Tibial nerve (tissue), 4 donors: ENCODE measurements around the gene NBEA. TPM values are rescaled to one million over a fixed set of nuclear protein-coding genes. Genes with fewer than 3 reads are reported as not detected.

Experiments
- DNase-seq, 2 donors: peaks; one replicate each; pipeline ENCODE4 v3.0.0-alpha.2; 2019; ENCODE audit warnings: low spot score in 2 of 2
- H3K27ac ChIP-seq, 4 donors: fragments of 200-600 bp; sonication (generic) in 3 of 4; one replicate each; pipeline ENCODE4 v1.5.1; 2017 to 2019; ENCODE audit warnings: mild to moderate bottlenecking in 1 of 4
- H3K27me3 ChIP-seq, 2 donors: fragments of 200-600 bp; sonication (generic) in 1 of 2; one replicate each; pipeline versions ENCODE4 v1.5.1 to v1.6.0; 2017 to 2019
- H3K36me3 ChIP-seq, 3 donors: fragments of 200-600 bp; sonication (generic); one replicate each; pipeline ENCODE4 v1.5.1; 2018 to 2019
- H3K4me1 ChIP-seq, 4 donors: fragments of 200-600 bp; sonication (generic) in 3 of 4; one replicate each; pipeline ENCODE4 v1.5.1; 2017 to 2019
- H3K4me3 ChIP-seq, 4 donors: fragments of 200-600 bp; sonication (generic) in 3 of 4; one replicate each; pipeline ENCODE4 v1.5.1; 2017 to 2019; ENCODE audit warnings: mild to moderate bottlenecking in 1 of 4, moderate library complexity in 1 of 4
- H3K9me3 ChIP-seq, 4 donors: fragments of 200-600 bp; sonication (generic) in 3 of 4; one replicate each; pipeline ENCODE4 v1.5.1; 2017 to 2019
- CTCF ChIP-seq, 5 experiments: fragments of 200-600 bp in 3 of 5; fragments of 450-650 bp in 2 of 5; sonication (generic) in 3 of 5; IDR thresholded peaks; one replicate each; pipeline ENCODE4 v1.5.1; 2016 to 2019; ENCODE audit warnings: antibody characterized with exemption in 5 of 5, mild to moderate bottlenecking in 3 of 5, moderate library complexity in 2 of 5
- EP300 ChIP-seq, 2 donors: sonication (generic); formaldehyde crosslinking; IDR thresholded peaks; one replicate each; pipeline ENCODE4 v1.6.1; 2017; ENCODE audit warnings: antibody characterized with exemption in 2 of 2, mild to moderate bottlenecking in 1 of 2
- POLR2A ChIP-seq, 2 donors: fragments of 450-650 bp; IDR thresholded peaks; one replicate each; pipeline ENCODE4 v1.6.1; 2017; ENCODE audit warnings: antibody characterized with exemption in 2 of 2, mild to moderate bottlenecking in 2 of 2, moderate library complexity in 2 of 2
- WGBS, 2 donors: methylation state at CpG; one replicate each; pipeline ENCODE4 v1.1.5; 2018; 5-methylcytosine and 5-hydroxymethylcytosine counted together
- total RNA-seq, 4 donors: library from RNA; depleted of rRNA; stranded (reverse); fragments of >200 nt; gene quantifications; one replicate each; pipeline ENCODE4 v1.1.0, GENCODE V29; 2016

Gene NBEA
- total RNA-seq, 4 donors from 2014 or later, result 9.0 to 11.9 (median 10.5) TPM

GRCh38 chr13:35471706-35472322 is 529.7 kb downstream of the NBEA start:
- Histone ChIP-seq H3K27ac (peak overlapping the region in 3 of 4 donors; percentile 71 to 92 (median 91)), H3K4me3 (peak overlapping the region in 3 of 4 donors; percentile 29 to 75 (median 54))
- 59 to 60% methylated on average over 28 of the region's 28 CpGs for WGBS, 2 donors

GRCh38 chr13:35472323-35472881 is 530.3 kb downstream of the NBEA start:
- Histone ChIP-seq H3K4me1 (peaks cover 0 to 17% (median 2%) of the 10 kb centered on the region in 4 donors), H3K9me3 (no peaks in the 10 kb centered on the region), H3K36me3 (no peaks in the 10 kb centered on the region), H3K4me3 (peak overlapping the region in 1 of 4 donors; percentile 75), H3K27me3 (peaks cover 0 to 10% of the 10 kb centered on the region in 2 donors), H3K27ac (peak overlapping the region in 2 of 4 donors; percentile 91 to 92)
- TF ChIP-seq EP300 (IDR thresholded peaks at IDR 0.05) (no peak), POLR2A (IDR thresholded peaks at IDR 0.05) (no peak), CTCF (IDR thresholded peaks at IDR 0.05) (no peak)
- WGBS, 2 donors, result 75% methylated on average over 7 of the region's 7 CpGs
- DNase-seq, result no peak

More at GRCh38 chr13:35471706-35472322, 529.7 kb downstream of the NBEA start:
- H3K4me1 ChIP-seq, result peaks cover 0 to 17% (median 1%) of the 10 kb centered on the region in 4 donors
- no peaks in the 10 kb centered on the region for H3K9me3 ChIP-seq
- TF ChIP-seq POLR2A (IDR thresholded peaks at IDR 0.05) (no peak), EP300 (IDR thresholded peaks at IDR 0.05) (no peak), CTCF (IDR thresholded peaks at IDR 0.05) (no peak)
- DNase-seq, result no peak
- peaks cover 0 to 4% of the 10 kb centered on the region in 2 donors for H3K27me3 ChIP-seq
- H3K36me3 ChIP-seq, result no peaks in the 10 kb centered on the region

GRCh38 chr13:35473206-35473775 is 531.2 kb downstream of the NBEA start:
- H3K36me3 ChIP-seq, result no peaks in the 10 kb centered on the region
- peak overlapping the region in 2 of 4 donors; percentile 37 to 89 for H3K27ac ChIP-seq
- TF ChIP-seq POLR2A (IDR thresholded peaks at IDR 0.05), result no peak
- no peak for TF ChIP-seq EP300 (IDR thresholded peaks at IDR 0.05)
- no peak for TF ChIP-seq CTCF (IDR thresholded peaks at IDR 0.05)
- H3K9me3 ChIP-seq, result no peaks in the 10 kb centered on the region
- peak overlapping the region in 2 of 4 donors; percentile 9 to 75 for H3K4me3 ChIP-seq
- no peak for DNase-seq
- H3K4me1 ChIP-seq, result peaks cover 0 to 17% (median 2%) of the 10 kb centered on the region in 4 donors
- peaks cover 0 to 11% of the 10 kb centered on the region in 2 donors for H3K27me3 ChIP-seq

- peak overlapping the region in 2 of 4 donors; percentile 9 to 75 for H3K4me3 ChIP-seq
- H3K27me3 ChIP-seq, result peaks cover 0 to 11% of the 10 kb centered on the region in 2 donors
- WGBS, 2 donors, result 72 to 75% methylated on average over 2 of the region's 2 CpGs
- peaks cover 0 to 17% (median 2%) of the 10 kb centered on the region in 4 donors for H3K4me1 ChIP-seq
- no peaks in the 10 kb centered on the region for H3K36me3 ChIP-seq
- peak overlapping the region in 2 of 4 donors; percentile 37 to 89 for H3K27ac ChIP-seq
- H3K9me3 ChIP-seq, result no peaks in the 10 kb centered on the region
- no peak for TF ChIP-seq EP300 (IDR thresholded peaks at IDR 0.05)
- no peak for DNase-seq
These were observed 531.7 kb downstream of the NBEA start for GRCh38 chr13:35473802-35474201.

GRCh38 chr13:35474496-35475211 is 532.6 kb downstream of the NBEA start:
- peaks cover 0 to 11% of the 10 kb centered on the region in 2 donors for H3K27me3 ChIP-seq
- no peaks in the 10 kb centered on the region for H3K9me3 ChIP-seq
- WGBS, 2 donors, result 24 to 33% methylated on average over 17 of the region's 17 CpGs
- no peak for TF ChIP-seq EP300 (IDR thresholded peaks at IDR 0.05)
- TF ChIP-seq POLR2A (IDR thresholded peaks at IDR 0.05), result no peak
- TF ChIP-seq CTCF (IDR thresholded peaks at IDR 0.05), result no peak
- peak overlapping the region; percentile 13 to 89 (median 77) for H3K27ac ChIP-seq
- DNase-seq, result peak in 1 of 2 donors; percentile 16
- peaks cover 0 to 17% (median 2%) of the 10 kb centered on the region in 4 donors for H3K4me1 ChIP-seq
- peak overlapping the region; percentile 43 to 75 (median 66) for H3K4me3 ChIP-seq
- H3K36me3 ChIP-seq, result no peaks in the 10 kb centered on the region
